ENCODE measurements around the gene IGSF6.
A peak's percentile ranks its signal among the peaks of the same experiment; 100 is the strongest.
"Not testable (repeated sequence)": the region's sequence is repeated elsewhere in the genome, so short reads cannot be mapped to it uniquely, and the experiment has no call there.

The IGSF6 gene, protein sequence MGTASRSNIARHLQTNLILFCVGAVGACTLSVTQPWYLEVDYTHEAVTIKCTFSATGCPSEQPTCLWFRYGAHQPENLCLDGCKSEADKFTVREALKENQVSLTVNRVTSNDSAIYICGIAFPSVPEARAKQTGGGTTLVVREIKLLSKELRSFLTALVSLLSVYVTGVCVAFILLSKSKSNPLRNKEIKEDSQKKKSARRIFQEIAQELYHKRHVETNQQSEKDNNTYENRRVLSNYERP

DNA sequence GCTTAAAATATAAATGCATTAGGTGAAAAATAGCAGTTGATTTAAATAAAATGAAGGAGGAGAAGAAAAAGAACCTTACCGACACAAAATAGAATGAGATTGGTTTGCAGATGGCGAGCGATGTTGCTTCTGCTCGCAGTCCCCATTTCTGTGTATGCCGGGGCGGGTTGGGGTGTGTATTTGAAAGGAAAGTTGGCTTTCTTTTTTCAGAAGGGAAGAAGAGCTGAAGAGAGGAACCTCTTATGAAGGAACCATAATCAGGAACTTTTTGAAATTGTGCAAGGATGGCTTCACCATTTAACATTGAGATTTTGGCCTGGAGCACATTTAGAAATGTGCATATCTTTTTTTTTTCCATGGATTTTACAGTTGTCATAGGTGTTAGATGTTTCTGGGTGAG is at the start of gene IGSF6:
Gene IGSF6 (minus strand): TSS at position 156 of the 400 bp plus-strand sequence. CDS start 10 bp downstream, at position 146.
- DNase-seq, result no peak

DNA sequence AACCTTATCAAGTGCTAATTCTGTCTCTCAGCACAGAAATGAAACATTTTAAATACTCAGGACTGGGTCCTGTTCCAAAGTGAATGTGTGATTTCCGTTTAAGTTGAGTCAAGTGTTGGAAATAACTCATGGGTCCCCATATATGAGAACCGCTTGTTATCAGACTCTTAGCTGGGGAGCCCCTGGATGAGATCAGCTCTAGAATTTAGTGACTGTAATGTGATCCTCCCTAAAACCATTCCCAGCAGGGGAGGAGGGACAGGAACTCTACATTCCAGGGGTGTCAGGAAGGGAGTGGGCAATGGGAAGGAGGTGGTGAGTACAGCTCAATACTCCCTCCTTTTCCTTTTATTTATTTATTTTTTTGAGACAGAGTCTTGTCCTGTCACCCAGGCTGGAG is 48.9 kb upstream of the IGSF6 start:
- no peak for DNase-seq

DNA sequence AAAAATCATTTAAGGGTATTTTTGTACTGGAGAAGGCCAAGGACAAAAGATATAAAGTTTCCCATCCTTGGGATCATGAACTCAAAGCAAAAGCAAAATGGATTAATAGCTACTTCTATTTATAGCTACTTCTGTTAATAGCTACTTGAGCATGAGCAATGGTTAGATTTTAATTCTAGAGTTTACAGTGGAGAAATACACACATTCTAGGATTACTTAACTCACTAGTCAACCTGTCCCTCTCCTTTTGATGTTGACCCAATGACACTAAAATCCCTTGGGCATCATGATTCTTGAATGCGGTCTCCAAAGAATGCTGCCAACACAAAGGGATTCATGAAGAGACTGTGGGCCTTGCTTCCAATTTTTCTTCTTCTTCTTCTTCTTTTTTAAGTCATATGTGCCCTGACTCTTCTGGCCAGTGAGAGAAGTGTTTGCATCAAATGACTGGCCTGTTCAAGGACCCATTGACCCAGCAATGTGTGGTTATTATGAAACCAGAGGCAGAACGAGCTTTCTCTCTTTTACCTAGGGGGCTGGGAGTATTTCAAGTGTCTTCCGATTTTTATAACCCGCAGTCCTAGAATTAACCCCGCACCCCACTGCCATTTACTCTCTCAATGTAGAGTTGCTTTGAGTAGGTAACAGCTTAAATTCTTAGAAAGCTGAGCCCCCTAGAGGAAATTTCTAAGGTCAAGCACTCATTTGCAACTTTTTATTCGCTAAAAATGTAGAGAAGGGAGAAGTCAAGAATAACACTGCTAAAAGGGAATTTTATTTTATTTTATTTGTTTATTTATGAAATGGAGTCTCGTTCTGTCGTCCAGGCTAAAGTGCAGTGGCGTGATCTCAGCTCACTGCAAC is 46.0 kb upstream of the IGSF6 start:
- no peak for DNase-seq

DNA sequence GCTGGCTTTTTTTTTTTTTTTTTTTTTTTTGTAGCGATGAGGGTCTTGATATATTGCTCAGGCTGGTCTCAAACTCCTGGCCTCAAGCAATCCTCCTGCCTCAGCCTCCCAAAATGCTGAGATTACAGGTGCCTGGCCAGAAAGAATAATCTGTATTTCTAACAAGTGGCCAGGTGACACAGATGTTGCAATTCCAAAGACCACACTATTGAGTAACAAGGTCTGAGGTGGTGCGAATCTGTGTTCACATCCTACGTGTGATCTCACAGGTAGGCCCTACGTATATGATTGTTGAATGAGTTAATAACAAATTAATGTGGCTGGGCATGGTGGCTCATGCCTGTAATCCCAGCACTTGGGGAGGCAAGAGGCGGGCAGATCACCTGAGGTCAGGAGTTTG is 44.6 kb upstream of the IGSF6 start:
- no peak for DNase-seq

DNA sequence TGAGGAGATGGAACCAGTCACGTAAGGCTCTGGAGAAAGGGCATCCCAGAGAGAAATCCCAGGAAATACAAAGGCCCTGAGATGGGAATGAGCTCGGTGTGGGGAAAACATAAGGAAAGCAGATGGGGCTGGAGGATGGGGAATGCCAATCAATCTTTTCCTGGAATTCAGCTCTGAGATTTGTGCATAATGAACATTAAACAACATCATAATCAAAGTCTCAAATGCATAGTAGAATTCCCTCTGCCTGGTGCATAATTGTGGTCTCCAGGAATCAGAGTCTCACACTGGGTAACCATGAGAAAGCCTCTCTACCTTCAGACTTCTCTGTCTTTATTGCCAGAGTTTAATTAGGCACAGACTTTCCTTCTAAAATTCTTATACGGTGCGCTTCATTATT is 42.2 kb upstream of the IGSF6 start:
- DNase-seq, result no peak

DNA sequence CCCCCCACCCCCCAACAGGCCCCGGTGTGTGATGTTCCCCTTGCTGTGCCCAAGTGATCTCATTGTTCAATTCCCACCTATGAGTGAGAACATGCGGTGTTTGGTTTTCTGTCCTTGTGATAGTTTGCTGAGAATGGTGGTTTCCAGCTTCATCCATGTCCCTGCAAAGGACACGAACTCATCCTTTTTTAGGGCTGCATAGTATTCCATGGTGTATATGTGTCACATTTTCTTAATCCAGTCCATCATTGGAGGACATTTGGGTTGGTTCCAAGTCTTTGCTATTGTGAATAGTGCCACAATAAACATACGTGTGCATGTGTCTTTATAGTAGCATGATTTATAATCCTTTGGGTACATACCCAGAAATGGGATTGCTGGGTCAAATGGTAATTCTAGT is 38.6 kb upstream of the IGSF6 start:
- DNase-seq, result not testable (repeated sequence)

DNA sequence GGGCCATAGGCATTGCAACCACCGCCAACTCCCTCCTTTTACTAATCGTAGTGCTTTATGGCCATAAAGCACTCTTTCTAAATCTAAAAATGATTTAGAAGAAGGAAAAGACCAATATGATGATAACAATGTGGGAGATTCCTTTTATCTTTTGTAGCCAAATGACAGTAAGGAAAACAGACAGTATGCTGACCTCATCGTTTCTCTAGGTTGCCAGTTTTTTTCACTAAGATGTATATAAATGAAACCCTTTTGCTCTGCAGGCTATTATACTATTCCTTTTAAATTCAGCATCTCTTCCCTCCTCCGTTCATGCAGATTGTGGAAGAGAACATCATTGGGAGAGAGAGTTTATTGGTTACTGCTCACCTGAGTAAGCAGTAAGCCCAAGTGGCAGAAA is 36.7 kb upstream of the IGSF6 start:
- no peak for DNase-seq

DNA sequence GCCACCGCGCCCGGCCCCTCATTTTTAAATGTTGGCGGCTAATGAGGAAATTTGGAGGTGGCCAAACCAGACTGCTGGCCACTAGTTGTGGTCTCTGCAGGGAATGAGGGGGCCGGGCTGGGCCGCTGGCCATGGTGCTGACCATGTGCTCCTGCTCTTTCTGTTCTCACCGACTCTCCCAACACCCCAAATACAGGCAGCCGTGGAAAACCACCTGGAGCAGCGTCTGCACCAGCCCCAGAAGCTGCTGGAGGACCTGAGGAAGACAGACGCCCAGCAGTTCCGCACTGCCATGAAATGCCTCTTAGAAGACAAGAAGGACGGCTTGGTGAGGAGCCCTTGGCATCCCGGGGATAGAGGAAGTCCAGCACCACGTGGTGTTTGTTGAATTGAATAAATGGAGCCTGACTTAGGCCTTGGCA is 32.6 kb upstream of the IGSF6 start:
- DNase-seq, result no peak

DNA sequence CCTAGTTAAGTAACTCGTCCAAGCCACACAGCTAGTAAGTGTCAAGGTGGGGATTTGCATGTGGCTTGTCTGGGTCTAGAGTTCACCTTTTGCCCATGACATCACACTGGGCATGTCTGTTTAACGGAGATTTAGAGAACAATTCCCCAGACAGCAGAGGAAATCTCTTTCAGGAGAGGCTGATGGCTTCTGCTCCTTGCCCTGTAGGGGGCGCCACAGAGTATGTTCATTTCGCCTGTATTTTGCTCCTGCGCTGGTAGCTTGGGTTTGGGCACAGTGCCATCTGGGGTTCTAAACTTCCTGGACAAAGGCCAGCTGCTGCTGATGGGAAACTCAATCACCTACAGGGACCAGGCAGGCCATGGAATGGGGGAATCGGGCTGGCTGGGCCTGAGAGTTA is 31.8 kb upstream of the IGSF6 start:
- DNase-seq, result peak; percentile 7 to 17

DNA sequence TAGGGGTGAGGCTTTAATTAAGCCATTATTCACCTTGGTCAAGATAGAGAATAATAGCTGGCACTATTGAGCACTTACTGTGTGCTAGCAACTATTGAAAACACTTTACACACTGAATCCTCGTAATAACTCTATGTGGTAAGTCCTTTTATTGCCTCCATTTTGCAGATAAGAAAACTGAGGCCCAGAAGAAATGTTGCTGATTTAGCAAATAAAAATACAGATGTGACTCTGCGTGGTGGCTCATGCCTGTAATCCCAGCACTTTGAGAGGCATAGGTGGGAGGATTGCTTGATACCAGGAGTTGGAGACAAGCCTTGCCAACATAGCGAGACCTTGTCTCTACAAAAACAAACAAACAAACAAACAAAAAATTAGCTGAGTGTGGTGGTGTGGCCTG is 30.8 kb upstream of the IGSF6 start:
- DNase-seq, result no peak

DNA sequence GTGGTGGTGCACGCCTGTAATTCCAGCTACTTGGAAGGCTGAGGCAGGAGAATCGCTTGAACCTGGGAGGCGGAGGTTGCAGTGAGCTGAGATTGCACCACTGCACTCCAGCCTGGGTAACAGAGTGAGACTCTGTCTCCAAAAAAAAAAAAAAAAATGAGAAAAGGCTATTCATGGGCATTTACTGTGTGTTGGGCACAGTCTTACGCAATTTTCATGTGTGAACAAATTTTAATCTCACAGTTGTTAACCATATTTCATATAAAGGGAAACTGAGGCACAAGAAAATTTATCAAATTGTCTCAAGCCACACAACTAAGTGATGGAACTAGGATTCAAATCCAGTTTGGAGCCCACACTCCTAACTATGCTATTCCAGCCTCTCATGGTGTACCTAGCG is 28.3 kb upstream of the IGSF6 start:
- not testable (repeated sequence) for DNase-seq

DNA sequence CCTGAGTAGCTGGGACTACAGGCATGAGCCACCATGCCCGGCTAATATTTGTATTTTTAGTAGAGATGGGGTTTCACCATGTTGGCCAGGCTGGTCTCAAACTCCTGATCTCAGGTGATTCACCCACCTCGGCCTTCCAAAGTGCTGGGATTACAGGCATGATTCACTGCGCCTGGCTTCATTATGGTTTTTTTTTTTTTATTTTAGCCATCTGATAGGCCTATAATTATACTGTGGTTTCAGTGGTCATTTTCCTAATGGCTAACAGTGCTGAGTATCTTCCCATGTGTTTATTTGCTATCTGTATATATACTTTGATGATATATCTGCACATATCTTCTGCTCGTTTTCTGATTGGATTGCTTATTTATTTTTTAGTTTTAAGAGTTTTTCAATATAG is 22.0 kb upstream of the IGSF6 start:
- DNase-seq, result not testable (repeated sequence)

DNA sequence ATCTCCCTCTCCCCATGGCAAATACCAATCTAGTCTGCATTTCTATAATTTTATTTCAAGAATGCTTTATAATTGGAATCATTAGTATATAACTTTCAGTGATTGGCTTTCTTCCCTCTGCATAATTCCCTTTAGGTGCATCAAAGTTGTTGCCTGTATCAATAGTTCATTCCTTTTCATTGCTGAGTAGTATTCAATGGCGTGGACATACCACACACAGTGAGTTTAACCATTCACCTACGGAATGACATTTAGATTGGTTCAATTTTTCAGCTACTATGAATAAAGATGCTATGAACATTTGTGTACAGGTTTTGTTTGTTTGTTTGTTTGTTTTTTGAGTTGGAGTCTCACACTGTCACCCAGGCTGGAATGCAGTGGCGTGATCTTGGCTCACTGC is 21.1 kb upstream of the IGSF6 start:
- DNase-seq, result no peak

DNA sequence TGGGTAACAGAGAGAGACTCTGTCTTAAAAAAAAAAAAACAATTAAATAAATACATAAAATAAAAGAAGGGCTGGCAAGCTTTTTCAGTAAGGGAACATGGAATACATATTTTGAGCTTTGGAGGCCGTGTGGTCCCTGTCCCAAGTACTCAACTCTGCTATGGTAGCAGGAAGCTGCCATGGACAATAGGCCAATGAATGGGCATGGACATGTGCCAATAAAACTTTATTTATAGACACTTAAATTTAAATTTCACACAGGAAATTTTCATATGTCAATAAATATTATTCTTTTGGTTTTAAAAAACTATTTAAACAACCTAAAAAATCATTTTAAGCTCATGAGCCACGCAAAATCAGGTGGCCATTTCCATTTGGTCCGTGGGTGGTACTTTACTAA is 15.2 kb upstream of the IGSF6 start:
- no peak for DNase-seq

DNA sequence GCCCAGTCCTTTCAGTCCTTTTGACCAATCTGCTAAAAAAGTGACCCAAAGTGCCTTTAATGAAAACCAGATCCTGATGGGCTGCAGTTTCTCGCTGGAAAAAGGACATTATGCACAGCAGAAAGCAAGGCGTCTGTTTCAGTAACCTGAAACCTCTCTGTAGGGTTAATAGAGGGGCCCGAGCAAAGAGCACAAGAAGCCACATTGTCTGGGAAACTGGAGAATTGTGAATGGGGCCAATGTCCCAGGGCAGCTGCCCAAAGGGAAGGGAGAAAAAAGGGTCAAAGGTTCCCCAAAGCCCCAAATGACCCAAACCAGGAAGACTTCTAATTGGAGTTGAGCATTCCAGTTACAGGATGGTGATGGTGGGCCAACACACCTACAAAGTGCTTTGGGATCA is 14.4 kb upstream of the IGSF6 start:
- no peak for DNase-seq

DNA sequence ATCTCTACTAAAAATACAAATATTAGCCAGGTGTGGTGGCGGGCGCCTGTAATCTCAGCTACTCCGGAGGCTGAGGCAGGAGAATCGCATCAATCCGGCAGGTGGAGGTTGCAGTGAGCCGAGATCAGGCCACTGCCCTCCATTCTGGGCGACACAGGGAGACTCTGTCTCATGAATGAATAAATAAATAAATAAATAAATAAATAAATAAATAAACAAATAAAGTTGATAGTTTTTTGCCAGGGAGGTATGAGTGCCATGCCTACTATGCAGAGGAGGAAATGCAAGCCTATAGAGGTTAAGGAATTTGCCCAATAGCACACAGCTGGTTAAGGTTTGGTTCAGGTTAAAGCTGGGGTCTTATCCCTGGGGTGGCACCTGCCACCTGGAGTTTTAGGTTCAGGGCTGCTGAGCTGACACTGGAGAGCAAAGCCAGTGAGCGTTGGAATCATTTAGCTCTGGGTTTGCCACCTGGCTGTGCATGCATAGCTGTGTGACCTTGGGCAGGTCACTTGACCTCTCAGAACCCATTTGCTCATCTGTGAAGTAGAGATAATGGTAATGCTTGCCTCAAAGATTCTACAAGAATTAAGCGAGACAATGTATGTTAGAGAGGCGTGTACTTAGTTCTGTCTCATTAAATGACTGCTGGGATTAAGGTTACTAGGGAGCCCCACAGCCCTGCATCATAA is 12.5 kb upstream of the IGSF6 start:
- DNase-seq, result no peak

DNA sequence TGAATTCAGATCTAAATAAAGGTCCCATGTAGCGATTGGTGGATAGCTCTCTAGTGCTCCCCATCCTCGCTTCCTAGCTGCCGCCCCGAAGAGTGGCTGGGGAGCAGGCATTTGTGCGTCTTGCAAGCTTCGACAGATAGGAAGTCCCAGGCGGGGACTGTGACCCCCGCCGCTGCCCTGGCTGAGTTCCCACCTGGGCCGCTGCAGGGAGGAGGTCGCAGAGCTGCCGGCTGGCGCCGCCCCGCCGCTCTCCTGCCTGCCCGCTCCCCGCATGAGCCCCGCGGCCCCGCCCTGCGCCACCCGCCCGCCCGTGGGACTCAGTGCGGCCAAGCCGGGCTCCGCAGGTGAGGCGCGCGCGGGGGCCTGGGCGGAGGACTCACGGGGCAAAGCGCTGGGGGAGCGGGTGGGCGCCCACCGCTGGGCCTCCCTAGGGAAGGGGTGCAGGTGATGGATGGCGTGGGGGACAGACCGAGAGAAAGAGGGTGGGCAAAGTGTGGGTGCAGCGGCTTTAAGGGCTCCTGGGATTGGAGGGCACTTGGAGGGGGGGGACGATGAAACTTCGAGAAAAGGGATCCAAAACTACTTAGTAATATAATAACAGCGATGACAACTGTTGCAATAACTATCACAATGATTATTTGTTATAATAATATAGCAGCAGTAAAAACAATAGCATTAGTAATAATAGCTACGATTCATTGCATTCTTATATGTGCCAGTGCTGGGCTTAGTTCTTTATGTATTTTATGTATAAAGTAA is 11.7 kb upstream of the IGSF6 start, which contains the start of gene OTOA:
Gene OTOA (plus strand): TSS at position 80 of the 759 bp plus-strand sequence. CDS start 14,547 bp downstream, outside the sequence.
- DNase-seq, result peak; percentile 10 to 13

DNA sequence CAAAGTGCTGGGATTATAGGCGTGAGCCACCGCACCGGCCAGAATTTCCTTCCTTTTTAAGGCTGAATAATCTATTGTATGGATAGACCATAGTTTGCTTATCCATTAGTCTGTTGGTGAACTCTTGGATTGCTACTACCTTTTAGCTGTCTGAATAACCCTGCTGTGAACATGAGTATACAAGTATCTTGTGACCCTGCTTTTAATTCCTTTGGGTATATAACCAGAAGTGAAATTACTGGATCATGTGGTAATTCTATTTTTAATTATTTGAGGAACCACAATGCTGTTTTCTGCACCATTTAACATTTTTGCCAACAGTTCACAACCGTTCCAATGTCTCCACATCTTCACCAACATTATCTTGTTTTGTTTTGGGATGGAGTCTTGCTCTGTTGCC is 6.7 kb upstream of the IGSF6 start:
- no peak for DNase-seq

DNA sequence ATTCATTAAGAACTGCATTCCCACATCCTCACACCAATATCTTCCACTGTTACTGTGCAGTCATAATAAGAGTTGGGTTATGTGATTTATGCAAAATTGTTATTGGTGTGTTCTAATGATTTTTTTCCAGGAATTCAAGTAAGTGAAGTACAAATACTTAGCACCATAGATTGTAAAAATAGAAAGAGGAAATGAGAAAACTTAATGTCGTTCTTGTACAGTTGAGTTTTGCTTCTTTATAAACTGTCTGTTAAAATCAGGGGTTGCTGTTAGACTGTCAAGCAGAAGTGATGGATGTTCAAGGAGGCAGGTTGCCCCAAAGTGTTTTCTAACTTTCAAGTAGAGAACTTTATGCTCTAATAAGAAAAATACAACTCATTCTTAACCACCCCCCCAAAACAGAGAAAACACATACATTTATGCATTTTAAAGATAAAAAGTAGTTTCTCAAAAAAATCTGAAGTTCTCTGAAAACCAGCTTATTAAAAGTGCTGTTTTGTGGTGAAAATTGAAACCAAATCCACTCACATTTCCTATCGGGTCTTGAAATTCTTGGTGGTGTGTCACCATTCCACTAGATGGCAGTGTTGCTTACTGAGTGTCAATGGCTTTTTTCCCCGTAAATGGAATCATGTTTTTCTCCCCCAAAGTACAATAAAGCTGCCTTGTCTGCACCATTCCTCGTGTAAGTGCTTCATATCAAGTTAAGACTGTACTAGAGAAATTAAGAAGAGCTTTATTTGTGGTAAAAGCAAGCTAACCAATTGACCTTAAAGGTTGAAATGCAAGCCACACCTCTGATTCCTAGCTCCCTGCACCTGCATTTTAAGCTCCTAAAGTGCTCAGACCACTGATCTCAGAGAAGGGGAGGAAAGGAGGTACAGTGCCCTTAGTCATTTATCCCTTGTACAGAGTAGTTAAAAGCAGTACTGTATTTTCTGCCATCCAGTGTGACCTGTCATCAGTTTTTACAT is 4.7 kb upstream of the IGSF6 start:
- peak in 1 of 2 experiments; percentile 17 for DNase-seq

DNA sequence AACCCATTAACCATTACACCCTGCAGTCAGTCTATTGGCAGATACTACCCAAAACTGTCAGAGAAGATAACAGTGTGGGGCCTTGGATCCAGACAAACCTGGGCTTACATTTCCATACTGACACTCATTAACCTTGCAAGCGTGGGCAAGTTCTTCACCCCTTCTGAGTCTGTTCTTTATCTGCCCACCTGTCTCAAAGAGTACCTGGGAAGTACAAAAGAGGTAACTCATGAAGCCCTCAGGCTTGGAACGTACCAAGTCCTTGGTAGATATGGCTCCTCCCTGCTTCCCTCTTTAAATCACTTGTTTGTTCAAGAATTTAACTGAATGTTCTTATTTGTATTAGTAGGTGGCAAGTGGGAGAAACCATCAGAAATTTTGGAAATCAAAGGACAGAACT is 2.5 kb upstream of the IGSF6 start:
- no peak for DNase-seq

DNA sequence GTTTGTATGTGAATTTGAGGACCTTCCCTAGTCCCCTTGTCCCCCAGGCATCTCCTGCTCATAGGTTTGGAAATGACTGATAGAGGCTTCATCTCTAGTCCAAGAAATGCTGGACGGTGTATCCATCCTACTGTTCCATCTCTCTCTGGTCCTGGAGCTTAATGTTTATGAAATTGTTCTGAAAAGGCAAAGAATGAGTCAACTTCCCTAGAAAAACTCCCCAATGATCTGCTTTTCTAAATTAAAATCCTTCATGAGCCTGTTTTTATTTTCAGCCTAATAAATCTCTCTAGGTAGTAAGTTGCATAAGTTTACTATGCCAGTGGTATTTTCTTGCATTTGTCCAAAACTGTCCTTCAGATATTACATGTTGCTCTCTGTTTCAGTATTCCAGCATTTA is 2.1 kb upstream of the IGSF6 start:
- DNase-seq, result no peak

DNA sequence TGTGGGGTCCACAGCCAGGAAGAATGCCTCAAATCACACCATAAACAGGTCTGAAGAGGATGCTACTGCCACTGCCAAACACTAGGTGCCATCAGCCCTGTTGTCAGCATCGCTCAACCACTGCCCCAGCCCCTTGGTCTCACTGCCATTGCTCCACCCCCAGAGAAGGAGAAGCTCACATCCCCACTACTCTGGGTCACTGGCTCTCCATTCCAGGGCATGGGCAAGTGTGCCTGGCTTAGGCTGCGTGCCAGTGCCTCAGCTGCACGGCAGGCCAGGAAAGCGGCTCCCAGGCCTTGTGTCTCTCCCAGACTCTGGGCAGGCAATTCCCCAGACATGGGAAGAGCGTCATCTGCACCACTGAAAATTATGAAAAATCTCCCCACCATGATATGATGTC is 1.2 kb upstream of the IGSF6 start:
- DNase-seq, result no peak

All from activated CD4-positive, alpha-beta T cell treated with anti-CD3 and anti-CD28 coated beads, Interleukin-2, amount 50 U/mL, for 4 hours (primary cell).